Fibroblast of mammary gland (primary cell): ENCODE measurements around the gene CLSTN1.

ENCODE experiments used
- DNase-seq: peaks from one replicate; pipeline ENCODE4 v3.0.0-alpha.2; 2010; ENCODE audit warnings: low read depth
- H3K4me3 ChIP-seq: 2 replicates; pipeline ENCODE4 v1.5.1; 2011; ENCODE audit warnings: low read depth, mild to moderate bottlenecking, low read length, moderate library complexity; ENCODE audit not compliant: control insufficient read depth
- TF ChIP-seq, protein P1 (sequence below): conservative IDR thresholded peaks from 2 replicates; pipeline ENCODE4 v1.5.1; 2011; ENCODE audit warnings: low read depth, low read length, inconsistent platforms; ENCODE audit not compliant: control insufficient read depth, insufficient read depth

The CLSTN1 gene

DNA sequence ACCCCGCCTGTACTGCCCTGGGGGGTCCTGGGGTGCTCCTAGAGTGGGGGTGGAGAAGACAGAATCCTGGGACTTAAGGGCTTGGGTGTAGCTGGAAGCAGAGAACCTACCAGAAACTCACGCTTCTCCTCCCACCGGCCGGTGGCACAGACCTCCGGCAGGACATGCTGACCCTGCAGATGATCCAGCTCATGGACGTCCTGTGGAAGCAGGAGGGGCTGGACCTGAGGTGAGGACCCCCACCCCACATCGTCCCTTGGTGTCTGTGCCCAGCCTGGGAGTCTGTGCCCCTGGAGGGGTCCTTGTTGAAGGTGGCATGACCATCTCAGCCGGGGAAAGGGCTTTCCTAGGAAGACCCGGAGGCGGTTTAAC is 101.4 kb downstream of the CLSTN1 start:
- TF ChIP-seq, protein P1, sequence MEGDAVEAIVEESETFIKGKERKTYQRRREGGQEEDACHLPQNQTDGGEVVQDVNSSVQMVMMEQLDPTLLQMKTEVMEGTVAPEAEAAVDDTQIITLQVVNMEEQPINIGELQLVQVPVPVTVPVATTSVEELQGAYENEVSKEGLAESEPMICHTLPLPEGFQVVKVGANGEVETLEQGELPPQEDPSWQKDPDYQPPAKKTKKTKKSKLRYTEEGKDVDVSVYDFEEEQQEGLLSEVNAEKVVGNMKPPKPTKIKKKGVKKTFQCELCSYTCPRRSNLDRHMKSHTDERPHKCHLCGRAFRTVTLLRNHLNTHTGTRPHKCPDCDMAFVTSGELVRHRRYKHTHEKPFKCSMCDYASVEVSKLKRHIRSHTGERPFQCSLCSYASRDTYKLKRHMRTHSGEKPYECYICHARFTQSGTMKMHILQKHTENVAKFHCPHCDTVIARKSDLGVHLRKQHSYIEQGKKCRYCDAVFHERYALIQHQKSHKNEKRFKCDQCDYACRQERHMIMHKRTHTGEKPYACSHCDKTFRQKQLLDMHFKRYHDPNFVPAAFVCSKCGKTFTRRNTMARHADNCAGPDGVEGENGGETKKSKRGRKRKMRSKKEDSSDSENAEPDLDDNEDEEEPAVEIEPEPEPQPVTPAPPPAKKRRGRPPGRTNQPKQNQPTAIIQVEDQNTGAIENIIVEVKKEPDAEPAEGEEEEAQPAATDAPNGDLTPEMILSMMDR, result no peak
- no peak for DNase-seq

DNA sequence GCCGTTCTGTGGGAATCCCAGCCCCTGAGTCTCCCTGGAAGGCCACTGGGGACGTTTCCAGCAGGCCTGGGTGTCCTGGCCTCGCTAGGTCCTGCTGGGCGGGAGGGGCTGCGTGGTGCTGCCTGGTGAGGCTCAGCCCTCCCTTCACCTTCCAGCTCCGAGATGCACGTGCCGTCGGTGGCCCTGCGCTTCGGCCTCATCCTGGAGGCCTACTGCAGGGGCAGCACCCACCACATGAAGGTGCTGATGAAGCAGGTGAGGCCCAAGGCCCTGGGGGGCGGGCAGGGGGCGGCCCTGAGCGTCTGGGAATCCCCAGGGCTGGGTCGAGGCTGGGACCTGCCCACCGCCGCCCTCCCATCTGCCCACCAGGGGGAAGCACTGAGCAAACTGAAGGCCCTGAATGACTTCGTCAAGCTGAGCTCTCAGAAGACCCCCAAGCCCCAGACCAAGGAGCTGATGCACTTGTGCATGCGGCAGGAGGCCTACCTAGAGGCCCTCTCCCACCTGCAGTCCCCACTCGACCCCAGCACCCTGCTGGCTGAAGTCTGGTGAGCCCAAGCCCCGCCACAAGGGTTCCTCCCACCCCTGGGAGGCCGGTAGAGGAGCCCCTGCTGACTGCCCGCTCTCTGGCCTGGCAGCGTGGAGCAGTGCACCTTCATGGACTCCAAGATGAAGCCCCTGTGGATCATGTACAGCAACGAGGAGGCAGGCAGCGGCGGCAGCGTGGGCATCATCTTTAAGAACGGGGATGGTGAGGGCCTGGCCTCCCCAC is 102.0 kb downstream of the CLSTN1 start:
- no peak for DNase-seq
- no peak overlapping the region for H3K4me3 ChIP-seq
- TF ChIP-seq, protein P1, result peak; percentile 50

More for the DNA sequence above, 101.4 kb downstream of the CLSTN1 start:
- H3K4me3 ChIP-seq, result no peak overlapping the region

DNA sequence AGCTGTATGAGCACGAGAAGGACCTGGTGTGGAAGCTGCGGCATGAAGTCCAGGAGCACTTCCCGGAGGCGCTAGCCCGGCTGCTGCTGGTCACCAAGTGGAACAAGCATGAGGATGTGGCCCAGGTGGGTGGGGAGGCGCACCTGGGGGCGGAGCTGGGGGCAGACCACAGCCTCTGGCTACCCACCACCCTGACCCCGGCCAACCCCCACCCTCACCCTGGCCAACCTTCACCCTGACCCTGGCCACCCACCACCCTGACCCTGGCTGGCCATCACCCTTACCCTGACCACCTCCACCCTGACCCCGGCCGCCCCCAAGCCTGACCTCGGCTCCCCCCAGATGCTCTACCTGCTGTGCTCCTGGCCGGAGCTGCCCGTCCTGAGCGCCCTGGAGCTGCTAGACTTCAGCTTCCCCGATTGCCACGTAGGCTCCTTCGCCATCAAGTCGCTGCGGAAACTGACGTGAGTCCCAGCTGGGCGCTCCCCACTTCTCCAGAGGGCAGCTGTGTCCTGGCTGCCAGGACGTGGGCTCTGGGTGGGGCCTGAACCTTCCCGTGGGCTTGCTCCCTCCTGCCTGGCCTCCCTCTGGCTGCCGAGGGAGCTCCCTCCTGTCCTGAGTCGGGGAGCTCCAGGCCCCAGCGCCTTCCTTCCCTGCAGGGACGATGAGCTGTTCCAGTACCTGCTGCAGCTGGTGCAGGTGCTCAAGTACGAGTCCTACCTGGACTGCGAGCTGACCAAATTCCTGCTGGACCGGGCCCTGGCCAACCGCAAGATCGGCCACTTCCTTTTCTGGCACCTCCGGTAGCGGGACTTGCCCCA is 102.8 kb downstream of the CLSTN1 start:
- TF ChIP-seq, protein P1, result no peak
- no peak for DNase-seq
- no peak overlapping the region for H3K4me3 ChIP-seq

DNA sequence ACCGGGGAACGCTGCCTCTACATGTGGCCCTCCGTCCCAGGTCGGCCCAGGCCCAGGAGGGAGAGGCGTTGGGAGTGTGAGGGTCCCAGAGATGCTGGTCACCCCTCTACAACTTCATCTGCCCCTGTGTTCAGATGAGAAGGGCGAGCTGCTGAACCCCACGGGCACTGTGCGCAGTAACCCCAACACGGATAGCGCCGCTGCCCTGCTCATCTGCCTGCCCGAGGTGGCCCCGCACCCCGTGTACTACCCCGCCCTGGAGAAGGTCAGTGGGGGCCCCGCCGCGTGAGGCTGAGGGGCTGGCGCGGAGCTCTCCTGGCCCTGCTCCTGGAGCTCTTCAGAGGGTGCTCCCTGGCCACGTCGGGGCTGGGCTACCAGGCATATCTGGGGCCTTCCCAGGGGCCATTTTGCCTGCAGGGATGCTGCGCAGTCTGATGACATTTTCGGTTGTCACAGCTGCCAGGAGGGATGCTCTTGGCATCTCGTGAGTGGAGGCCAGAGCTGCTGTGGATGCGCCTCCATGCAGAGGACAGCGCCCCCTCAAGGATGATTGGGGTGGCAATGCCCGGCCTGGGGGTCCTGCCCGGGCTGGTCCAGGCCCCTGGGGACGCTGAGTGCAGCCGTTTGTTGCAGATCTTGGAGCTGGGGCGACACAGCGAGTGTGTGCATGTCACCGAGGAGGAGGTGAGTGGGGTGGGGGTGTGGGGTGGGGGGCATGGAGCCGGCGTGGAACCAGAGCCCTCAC is 103.6 kb downstream of the CLSTN1 start:
- H3K4me3 ChIP-seq, result no peak overlapping the region
- no peak for DNase-seq
- TF ChIP-seq, protein P1, result no peak

DNA sequence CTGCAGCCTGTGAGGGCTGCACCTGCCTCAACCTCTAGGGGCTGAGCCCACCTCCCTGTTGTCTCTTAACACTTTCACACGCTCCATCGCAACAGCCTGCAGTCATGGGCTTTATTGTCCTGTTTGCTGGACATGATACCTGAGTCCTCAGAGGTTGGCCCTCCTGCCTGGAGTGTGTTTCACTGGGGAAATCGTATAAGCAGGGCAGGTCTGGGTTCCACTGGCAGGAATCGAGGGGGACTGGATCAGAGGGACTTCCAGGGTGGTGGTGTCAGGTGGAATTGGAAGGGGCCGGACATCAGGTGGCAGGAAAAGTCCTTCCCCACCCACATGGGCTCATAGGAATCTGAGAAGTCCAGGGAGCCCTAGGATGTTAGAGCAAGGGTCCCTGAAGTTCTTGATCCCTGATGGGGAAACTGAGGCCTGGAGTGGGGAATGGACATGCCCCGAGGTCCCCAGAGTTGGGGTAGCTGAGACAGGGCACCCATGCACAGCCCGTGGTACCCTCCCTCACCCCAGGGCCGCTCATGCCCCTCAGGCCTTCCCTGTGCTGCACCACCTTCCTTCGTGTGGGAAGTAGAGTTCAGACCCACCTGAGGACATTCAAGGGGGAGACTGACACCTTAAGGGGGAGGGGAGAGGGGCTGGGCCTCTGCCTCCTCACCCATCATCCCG is 105.6 kb downstream of the CLSTN1 start:
- DNase-seq, result no peak
- no peak overlapping the region for H3K4me3 ChIP-seq
- TF ChIP-seq, protein P1, result no peak

DNA sequence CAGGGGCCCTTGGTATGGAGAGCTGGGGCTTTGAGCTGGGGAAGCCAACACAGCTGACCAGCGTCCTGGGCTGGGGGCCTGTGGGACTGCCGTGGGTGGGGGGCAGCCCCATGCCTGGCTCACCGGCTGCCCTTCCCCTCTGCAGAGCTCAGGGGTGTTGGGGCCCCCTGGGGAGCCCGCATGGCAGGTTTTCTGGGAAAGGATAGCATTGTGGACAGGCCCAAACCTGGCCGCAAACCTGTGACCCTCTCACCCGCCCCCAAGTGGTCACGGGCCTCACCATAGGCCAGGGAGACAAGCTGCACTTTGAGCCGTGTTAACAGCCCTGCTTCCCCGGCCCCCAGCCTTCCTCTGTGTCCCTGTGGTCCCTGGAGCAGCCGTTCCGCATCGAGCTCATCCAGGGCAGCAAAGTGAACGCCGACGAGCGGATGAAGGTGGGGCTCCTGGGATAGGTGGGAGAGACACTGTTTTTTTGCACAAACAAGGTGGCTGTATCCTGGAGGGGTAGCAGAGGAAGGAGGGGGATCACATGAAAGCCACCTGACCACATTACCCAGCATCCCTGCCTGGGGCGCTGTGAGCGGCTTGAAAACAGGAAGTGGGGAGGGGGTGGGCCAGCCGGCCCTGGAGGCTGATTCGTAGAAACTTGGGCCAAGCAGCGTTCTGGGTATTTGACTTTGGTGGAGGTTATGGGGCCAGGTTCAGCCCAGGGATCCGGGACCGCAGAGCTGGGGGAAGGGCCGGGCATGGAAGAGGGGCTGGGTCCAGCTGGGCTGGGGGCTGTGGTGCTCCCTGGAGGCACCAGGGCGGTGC is 106.4 kb downstream of the CLSTN1 start:
- no peak overlapping the region for H3K4me3 ChIP-seq
- TF ChIP-seq, protein P1, result no peak
- no peak for DNase-seq
